Activated CD4-positive, CD25-positive, alpha-beta regulatory T cell treated with anti-CD3 and anti-CD28 coated beads, Interleukin-2, amount 50 U/mL, for 72 hours (primary cell): ENCODE results near the gene SCO1.

Experiments
- DNase-seq: peaks from one replicate; pipeline ENCODE4 v3.0.0; 2021

The SCO1 gene

DNA sequence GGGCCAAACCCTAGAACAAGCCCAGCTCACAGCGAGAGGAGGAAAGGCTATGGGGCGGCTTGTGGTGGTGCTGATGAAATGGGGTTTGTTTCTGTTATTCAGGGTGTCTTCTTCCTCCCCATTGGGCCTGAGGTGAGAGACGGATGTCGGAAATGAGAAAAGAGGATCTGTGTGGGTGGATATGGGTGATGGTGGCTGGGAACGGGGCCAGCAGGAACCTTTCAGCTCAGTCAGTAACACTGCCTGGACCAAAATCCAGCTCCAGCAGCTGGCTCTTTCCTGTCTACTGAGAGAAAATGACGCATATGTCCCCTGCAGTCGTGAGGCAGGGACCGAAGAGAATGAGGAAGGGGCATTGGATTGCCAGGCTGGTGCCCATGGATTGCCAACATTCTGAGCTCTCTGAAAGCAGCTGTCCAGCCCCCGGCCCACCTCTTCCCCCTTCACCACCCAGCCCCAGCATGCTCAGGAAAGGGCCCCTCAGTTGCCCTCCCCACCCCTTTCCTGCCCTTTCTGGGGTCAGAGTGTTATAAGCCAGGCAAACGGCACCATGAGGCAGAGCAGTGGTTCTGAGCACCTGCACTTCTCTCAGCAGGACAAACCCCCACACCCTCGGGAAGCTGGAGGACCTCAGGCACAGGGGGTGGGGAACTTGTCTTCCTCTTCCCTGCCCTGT is 44.2 kb downstream of the SCO1 start:
- no peak for DNase-seq

DNA sequence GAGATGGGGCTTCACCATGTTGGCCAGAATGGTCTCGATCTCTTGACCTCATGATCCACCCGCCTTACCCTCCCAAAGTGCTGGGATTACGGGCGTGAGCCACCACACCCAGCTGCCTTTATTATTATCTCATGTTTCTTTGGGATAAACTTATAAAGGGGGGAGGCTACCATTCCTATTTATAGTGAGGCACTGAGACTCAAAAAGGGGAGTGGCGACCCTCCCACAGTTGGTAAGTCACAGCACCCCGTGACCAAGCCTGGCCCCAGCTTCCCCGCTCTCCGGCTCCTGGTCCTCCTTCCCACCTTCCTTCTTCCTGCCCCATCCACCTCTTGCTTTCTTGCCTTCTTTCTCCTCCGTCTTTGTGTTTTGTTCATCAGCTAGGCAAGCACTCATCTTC is 45.4 kb downstream of the SCO1 start:
- DNase-seq, result no peak

DNA sequence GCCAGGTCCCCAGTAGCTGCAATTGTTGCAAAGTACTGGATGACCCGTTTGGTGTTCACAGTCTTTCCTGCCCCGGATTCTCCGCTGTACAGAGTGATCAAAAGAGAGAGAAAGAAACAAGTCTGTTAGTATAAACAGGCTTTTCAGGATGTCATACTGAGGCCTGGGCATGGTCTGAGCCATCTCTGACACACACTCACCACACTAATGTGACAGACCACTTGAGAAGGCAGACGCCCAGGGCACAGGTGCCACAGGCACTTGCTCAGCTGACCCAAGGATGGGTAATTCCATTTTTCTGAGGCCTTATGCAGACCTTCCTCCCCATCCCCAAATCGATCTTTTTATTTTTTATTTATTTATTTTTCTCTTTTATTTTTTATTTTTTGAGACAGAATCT is 47.7 kb downstream of the SCO1 start:
- DNase-seq, result no peak

DNA sequence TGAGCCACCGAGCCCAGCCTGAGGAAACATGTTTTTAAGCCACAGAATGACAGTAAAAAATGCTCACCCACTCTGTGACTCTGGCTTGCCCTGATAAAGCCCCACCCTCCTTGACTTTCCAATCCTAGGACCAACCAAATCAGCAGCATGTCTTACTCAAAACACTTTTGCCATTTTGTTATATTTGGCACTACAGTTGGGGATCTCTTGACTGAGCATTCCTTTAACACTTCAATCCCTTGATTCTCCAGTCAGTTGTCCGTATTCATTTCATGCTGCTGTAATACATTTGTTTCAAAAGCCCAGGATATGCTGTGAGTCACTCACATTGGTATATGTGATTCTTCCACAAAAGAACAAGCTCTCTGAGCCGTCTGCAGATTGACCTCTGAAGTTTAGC is 48.4 kb downstream of the SCO1 start:
- DNase-seq, result no peak

DNA sequence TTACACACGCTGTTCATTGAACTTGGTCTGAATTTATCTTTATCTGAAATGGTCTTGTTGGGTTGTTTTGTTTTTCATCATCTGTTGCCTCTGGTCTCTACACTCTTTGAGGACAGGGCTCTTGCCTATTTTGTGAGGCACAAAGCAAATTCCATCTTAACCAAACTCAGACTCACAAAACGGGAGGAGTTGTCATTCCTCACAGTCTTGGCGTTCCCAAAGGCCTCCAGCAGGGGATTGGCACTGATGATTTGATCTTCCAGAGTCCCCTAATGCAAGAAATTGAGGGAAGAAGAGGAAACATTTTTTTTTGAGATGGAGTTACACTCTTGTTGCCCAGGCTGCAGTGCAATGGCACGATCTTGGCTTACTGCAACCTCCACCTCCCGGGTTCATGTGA is 49.0 kb downstream of the SCO1 start:
- no peak for DNase-seq

DNA sequence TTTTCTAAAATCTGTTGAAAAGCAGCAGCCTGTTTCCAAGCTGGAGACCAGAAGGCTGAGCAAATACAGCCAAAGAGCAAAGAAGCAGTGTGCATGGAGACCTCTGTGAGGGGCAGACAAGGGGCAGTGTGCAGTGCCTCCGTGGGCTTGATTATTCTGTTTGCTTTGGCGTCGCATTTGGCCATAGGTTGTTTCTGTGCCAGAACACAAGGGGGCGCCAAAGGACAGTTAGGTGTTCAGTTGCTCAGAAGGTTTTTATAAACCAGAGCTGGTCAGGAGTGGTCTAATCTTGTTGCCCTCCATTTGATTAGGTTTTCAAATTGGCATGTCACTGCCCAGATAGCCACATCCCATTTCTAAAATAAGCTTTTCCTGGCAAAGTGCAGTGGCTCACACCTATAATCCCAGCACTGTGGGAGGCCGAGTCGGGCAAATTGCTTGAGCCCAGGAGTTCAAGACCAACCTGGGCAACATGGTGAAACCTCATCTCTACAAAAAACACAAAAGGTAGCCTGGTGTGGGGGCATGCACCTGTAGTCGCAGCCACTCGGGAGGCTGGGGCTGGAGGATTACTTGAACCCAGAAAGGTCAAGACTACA is 50.8 kb downstream of the SCO1 start:
- DNase-seq, result peak; percentile 76

DNA sequence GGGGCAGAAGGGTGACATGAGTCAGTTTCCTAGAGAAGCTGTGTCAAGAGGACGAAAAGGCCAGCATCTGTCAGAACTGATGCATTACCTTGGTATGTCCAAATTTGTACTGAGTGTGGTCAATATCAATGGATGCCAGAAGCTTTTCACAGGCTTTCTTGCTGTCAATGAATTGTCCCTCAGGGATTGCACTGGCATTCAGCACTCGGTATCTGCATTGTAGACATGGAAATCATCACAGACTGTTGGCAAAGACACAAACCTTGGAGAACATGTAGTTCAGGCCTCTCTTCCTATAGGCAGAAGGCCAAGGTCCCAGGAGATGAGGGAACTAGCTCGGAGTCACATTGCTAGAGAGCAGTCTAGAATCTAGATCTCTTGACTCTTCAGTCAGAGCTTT is 56.9 kb downstream of the SCO1 start:
- no peak for DNase-seq

DNA sequence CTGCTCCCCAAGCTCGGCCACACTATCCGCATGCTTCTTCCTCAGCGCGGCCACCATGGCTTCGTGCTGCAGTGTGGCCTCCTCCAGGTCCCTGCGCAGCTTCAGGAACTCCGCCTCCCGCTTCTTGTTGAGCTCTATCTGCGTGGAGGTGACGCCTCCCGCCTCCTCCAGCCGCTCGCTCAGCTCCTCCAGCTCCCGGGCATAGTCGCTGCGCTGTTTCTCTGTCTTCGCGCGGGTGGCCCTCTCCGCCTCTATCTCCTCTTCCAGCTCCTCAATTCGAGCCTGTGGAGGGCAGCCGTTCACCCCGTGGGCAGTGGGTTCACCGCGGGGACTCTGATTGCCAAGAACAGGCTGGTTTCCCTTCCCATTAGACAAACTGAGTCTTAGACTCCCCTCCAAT is 59.2 kb downstream of the SCO1 start:
- no peak for DNase-seq

DNA sequence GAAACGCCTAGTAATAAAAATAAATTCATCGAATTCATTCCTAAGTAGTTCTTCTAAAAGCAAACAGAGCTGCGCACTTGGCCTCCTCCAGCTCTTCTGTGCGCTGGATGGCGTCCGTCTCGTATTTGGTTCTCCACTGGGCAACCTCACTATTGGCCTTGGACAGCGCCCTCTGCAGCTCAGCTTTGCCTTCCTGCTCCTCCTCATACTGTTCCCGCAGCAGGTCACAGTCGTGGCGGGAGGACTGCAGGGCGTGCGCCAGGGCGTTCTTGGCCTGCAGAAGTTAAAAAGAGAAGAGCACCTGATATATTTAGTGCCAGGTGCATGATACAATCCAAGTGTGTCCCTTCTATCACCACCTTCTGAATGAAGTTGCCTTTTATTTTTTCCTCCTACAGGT is 62.0 kb downstream of the SCO1 start:
- no peak for DNase-seq

DNA sequence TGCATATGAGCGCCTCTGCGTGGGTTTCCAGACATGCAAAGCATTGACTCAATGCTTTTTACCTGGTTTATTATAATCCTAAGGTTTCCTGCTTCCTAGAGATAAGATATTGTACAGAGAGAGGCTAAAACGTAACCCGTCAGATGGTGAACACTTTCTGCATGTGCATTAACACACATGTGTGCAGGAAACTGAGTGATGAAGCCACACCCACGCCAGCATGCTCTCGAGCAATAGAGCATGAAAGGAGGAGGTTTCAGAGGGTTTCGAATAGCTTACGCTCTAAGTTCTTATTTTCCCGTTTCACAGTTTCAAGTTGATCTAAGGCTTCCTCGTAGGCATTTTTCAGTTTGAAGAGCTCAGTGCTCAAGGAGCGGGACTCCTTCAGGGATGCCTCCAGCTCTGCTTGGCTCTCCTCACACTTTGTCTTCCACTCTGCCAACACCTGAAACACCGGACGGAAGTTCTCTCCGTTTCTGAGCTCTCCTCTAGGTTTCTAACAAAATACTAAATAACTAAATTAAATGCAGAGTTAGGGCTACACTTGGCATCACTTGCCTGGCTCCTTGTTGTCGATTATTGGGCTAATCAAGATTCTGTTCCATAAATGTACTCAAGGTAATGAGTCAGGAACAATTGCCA is 63.5 kb downstream of the SCO1 start:
- no peak for DNase-seq

DNA sequence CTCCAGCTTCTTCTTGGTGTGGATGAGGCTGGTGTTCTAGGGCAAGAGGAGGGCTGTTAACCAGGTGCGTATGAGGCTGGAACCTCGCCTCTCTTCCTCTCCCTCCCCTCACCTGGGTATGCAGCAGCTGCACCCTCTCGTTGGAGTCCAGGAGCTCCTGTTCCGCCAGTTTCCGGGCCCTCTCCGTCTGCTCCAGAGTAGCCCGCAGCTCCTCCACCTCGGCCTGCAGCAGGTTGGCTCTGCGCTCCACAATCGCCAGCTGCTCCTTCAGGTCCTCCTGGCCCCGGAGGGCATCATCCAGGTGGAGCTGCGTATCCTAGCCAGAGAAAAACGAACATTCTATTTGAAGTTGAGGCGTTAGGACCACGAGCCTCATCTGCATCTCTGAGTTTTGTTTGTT is 65.6 kb downstream of the SCO1 start:
- no peak for DNase-seq

DNA sequence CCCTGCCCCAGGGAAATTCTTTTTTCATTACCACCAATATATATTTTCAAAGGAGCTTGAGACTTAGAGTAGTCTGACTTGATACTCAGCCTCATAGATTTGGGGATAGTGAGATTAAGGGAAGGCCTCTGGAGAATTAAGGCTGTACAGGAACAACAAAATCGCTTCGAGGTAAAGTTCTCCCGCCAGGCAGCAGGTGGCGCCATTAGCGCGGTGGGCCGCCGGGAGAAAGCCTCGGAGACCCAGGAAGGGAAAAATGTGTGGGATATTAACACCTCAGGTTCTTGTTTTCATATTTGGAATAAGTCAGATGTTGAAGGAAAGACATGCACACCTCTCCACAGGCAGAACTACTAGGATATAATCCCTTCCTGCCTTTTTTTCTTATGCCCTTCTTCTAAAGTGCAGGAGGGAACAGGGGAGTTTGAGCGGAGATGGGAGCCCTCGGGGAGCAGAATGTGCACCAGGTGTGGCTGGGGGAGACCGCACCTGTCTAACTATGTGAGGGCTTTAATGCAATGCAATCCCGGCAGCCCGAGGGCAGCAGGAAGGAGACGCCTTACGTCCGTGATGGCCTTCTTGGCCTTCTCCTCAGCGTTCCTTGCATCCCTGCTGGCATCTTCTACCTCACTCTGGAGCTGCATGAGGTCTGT is 66.2 kb downstream of the SCO1 start:
- DNase-seq, result peak; percentile 38

DNA sequence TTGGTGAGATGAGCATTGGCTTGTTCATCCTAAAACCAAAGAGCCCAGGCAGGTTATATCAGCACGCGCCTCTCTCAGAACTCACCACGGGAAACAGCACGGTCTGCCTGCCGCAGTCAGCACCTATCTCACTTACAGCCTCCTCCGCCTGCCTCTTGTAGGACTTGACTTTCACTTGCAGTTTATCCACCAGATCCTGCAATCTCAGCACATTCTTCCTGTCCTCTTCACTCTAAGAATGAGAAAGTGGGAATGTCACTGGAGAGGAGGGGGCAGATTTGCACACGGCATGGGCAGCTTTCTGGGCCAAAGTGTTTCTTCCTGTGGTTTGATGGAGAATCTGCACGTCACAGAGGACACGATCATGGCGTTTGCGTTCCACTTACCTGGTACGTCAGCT is 67.6 kb downstream of the SCO1 start:
- no peak for DNase-seq

DNA sequence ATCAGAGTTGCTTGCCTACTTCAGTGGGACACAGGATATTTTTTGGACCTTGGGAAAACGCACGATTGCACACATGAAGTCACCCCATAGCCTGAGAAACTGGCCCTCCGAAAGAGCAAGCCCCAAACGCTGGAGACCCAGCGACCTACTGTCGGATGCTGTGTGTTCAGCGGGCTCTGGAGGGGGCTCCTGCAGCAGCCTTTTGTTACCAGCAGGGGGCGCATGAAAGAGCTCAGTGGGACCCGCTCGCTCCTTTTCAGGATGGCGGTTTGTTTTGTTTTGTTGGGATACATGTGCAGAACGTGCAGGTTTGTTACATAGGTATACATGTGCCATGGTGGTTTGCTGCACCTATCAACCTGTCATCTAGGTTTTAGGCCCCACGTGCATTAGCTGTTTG is 68.6 kb downstream of the SCO1 start:
- DNase-seq, result no peak

DNA sequence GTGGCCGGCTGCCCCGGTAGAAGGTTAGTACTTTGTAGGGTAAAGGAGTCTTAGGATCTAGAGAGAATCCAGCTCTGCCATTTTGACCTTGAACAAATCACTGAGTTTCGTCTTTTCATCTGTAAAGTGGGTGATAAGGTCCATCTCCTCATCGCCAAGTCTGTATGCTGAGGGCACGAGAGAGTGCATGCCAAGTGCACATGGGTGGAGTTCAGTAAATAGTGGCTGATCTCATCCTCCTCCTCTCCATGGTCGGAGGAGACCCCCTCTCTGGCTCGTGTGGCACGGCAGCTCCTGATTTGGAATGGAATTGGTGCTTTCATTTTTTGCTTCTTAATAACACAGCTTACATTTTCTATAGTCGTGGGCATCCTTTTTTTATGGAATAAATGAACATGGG is 70.9 kb downstream of the SCO1 start:
- DNase-seq, result no peak

DNA sequence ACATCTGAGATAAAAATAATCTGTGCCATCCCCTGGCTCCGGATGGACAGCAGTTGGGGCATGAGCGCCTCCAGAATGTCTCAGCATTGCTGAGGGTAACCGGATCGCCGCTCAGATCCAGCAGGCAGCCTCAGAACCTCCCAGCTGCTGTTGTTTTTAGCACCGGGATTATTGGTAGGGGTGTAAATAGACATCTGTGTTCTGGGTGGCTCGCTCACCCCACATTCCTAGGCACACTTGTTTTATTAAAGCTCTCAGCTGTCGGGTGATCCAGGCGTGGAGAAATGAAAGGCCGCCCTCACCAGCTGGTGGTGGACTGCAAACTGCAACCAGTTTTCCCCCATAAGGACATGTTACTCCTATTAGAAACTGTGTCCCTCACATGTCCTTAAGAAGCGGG is 72.4 kb downstream of the SCO1 start:
- DNase-seq, result no peak

DNA sequence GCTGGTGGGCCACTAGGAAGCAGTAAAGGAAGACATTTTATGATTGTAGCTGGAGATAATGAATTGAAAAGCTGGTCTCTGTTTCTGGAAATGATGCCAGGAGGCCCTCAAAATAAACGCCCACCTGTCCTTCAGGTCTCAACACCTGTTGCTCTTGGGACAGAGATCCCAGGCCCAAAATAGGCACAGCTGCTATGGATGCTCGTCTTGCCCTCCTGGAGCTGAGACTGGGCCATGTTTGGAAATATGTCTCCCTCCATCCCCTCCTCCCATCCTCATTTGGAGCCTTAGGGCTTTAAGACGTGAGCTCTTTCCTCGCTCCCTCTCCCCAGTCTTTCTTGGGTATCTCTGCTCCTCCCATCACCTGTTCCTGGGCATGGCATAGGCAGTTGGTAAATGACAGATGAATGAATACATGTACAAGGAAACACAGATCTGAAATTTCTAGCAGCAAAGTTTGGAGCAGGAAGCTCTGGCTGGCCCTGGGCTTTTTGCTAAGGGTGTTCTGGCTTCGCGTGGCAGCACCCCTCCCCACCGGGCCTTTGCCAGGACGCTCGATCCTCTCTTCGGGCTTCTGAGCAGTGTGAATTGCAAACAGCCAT is 73.5 kb downstream of the SCO1 start:
- DNase-seq, result no peak

DNA sequence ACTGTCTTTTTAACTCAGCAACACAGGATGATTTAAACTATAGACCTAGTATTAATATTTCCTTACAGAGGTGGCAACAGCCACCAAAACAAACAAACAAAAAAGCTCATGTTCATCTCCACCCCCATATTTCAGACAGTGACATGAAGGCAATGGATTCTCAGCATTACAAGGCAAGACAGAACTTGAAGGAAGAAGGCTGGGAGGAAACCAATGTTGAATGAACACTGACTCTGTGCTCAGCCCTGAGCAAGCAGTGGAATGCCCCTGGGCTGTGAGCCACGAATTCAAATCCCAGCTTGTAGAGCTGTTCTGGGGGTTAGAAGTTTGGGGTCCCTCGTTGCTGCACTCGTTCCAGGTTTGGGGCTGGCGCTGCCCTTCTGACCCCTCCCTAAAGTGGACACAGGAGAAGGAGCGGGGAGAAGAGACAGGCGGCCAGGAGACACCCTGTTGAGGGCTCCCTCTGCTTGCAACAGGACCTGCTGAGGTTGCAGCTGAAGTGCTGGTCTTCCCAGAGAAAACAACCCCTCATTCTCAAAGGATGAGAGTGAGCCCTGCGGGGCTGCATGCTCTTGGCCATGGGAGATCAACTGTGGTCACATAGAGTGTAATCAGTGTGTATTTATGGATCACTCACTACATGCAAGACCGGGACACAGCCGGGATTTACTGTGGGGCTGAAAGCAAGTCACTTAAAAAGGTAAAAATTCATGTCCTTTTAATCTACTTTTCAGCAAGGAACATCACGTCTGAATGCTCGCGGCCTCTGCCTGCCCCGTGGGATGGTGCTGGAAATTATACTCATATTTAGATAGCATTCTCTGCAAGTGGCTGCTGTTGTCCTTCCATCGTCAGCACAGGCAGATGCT is 74.5 kb downstream of the SCO1 start:
- no peak for DNase-seq
